ENCODE measurements around the gene EML1.
A peak's percentile ranks its signal among the peaks of the same experiment; 100 is the strongest.

Gene EML1

GRCh38 chr14:99753225-99754140 lies 39.7 kb upstream of the EML1 start:
- no peak for TF ChIP-seq CTCF (IDR thresholded peaks at IDR 0.05; ENCODE audit: low read depth, low read length)
- no peak for DNase-seq (ENCODE audit: low read depth in 2 of 2)
- H3K4me3 ChIP-seq (replicated peaks in 1 of 2; ENCODE audit: low read depth in 2 of 2, low read length in 2 of 2), result no peak overlapping the region

- no peak overlapping the region for H3K4me3 ChIP-seq (replicated peaks in 1 of 2; ENCODE audit: low read depth in 2 of 2, low read length in 2 of 2)
- peak; percentile 55 to 62 for DNase-seq (ENCODE audit: low read depth in 2 of 2)
- TF ChIP-seq CTCF (IDR thresholded peaks at IDR 0.05; ENCODE audit: low read depth, low read length), result no peak
These were observed 38.8 kb upstream of the EML1 start for GRCh38 chr14:99754141-99755067.

- no peak overlapping the region for H3K4me3 ChIP-seq (replicated peaks in 1 of 2; ENCODE audit: low read depth in 2 of 2, low read length in 2 of 2)
These were observed 38.2 kb upstream of the EML1 start for GRCh38 chr14:99755068-99755405.

GRCh38 chr14:99755629-99756603 lies 37.3 kb upstream of the EML1 start:
- peak; percentile 90 to 95 for DNase-seq (ENCODE audit: low read depth in 2 of 2)
- no peak for TF ChIP-seq CTCF (IDR thresholded peaks at IDR 0.05; ENCODE audit: low read depth, low read length)
- no peak overlapping the region for H3K4me3 ChIP-seq (replicated peaks in 1 of 2; ENCODE audit: low read depth in 2 of 2, low read length in 2 of 2)

More at GRCh38 chr14:99755068-99755405, 38.2 kb upstream of the EML1 start:
- no peak for DNase-seq (ENCODE audit: low read depth in 2 of 2)
- TF ChIP-seq CTCF (IDR thresholded peaks at IDR 0.05; ENCODE audit: low read depth, low read length), result no peak

- DNase-seq (ENCODE audit: low read depth in 2 of 2), result no peak
- no peak overlapping the region for H3K4me3 ChIP-seq (replicated peaks in 1 of 2; ENCODE audit: low read depth in 2 of 2, low read length in 2 of 2)
- TF ChIP-seq CTCF (IDR thresholded peaks at IDR 0.05; ENCODE audit: low read depth, low read length), result no peak
These were observed 36.4 kb upstream of the EML1 start for GRCh38 chr14:99756796-99757195.

Measured in cardiac fibroblast (primary cell).